ENCODE data around the gene IMP3.

IMP3 gene

GRCh38 chr15:75640483-75641178 is 607 bp upstream of the IMP3 start:
- ATAC-seq (ENCODE audit: insufficient read depth, low read depth), result peak; percentile 50
- Histone ChIP-seq H3K4me1 (ENCODE audit: insufficient read depth, low read length) (peaks cover 35% of the 10 kb centered on the region), H3K4me2 (ENCODE audit: insufficient read depth, low read length) (peak overlapping the region; percentile 80), H4K20me1 (ENCODE audit: insufficient read depth, low read length) (peaks cover 26% of the 10 kb centered on the region), H3K27ac (ENCODE audit: low read length) (peak overlapping the region; percentile 90), H2AFZ (ENCODE audit: low read depth, low read length) (peak overlapping the region; percentile 86), H3K79me2 (ENCODE audit: insufficient read depth, low read length) (peaks cover 30% of the 10 kb centered on the region), H3K27me3 (ENCODE audit: insufficient read depth, low read length, poor library complexity) (no peaks in the 10 kb centered on the region), H3K9me3 (ENCODE audit: insufficient read depth, low read length, severe bottlenecking) (no peaks in the 10 kb centered on the region), H3K9ac (ENCODE audit: low read depth, low read length) (peak overlapping the region; percentile 73), H3K4me3 (ENCODE audit: low read depth in 1 of 2, low read length in 2 of 2) (peak overlapping the region; percentile 52 to 86; a peak in 3 of 4 replicates), H3K36me3 (ENCODE audit: insufficient read depth, low read length) (peaks cover 8% of the 10 kb centered on the region)
- TF ChIP-seq CTCF (IDR thresholded peaks at IDR 0.05; ENCODE audit: borderline replicate concordance, extremely low read depth, low read length, poor library complexity, severe bottlenecking), result peak; percentile 69
- TF ChIP-seq EZH2 (IDR thresholded peaks at IDR 0.05; ENCODE audit: borderline replicate concordance, low read depth, low read length, severe bottlenecking), result no peak
- DNase-seq, result peak; percentile 74

DNA sequence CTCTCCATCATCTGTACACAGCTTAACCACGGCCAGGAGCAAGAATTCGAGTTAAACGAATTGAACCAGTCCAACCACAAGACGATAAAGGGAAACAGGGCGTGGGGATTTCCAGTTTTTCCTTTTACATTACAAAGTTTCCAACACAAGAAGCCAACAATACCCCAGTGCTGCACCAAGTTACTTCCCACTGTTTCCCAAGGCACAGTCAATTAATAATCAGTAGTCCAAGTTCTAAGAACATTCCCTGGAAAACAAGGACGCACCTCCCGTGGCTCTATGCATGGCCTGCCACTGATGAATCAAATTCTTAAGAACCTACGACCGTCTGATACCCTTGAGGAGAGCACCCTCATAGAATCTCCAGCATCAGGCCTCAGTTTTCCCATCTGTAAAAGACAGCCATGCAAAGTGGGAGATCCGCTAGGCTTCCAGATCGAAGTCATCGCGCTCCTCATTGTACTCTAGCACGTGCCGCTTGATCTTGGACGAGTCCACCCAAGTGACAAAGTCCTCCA is 774 bp downstream of the IMP3 start:
- H3K4me2 ChIP-seq (ENCODE audit: insufficient read depth, low read length), result peak overlapping the region; percentile 95
- TF ChIP-seq CTCF (IDR thresholded peaks at IDR 0.05; ENCODE audit: borderline replicate concordance, extremely low read depth, low read length, poor library complexity, severe bottlenecking) (no peak), EZH2 (IDR thresholded peaks at IDR 0.05; ENCODE audit: borderline replicate concordance, low read depth, low read length, severe bottlenecking) (no peak)
- H3K27ac ChIP-seq (ENCODE audit: low read length), result peak overlapping the region; percentile 85
- H3K27me3 ChIP-seq (ENCODE audit: insufficient read depth, low read length, poor library complexity), result no peaks in the 10 kb centered on the region
- H3K4me1 ChIP-seq (ENCODE audit: insufficient read depth, low read length), result peaks cover 35% of the 10 kb centered on the region
- H3K36me3 ChIP-seq (ENCODE audit: insufficient read depth, low read length), result peaks cover 8% of the 10 kb centered on the region
- H3K9me3 ChIP-seq (ENCODE audit: insufficient read depth, low read length, severe bottlenecking), result no peaks in the 10 kb centered on the region
- H2AFZ ChIP-seq (ENCODE audit: low read depth, low read length), result peak overlapping the region; percentile 66; the same call in 1 of the 2 replicates
- peaks cover 26% of the 10 kb centered on the region for H4K20me1 ChIP-seq (ENCODE audit: insufficient read depth, low read length)
- ATAC-seq (ENCODE audit: insufficient read depth, low read depth) (no peak), DNase-seq (no peak)
- H3K9ac ChIP-seq (ENCODE audit: low read depth, low read length), result peak overlapping the region; percentile 73
- peak overlapping the region; percentile 40 to 86; a peak in 3 of 4 replicates for H3K4me3 ChIP-seq (ENCODE audit: low read depth in 1 of 2, low read length in 2 of 2)
- H3K79me2 ChIP-seq (ENCODE audit: insufficient read depth, low read length), result peaks cover 30% of the 10 kb centered on the region

GRCh38 chr15:75637245-75638009 is 2.6 kb downstream of the IMP3 start:
- Histone ChIP-seq H3K9me3 (ENCODE audit: insufficient read depth, low read length, severe bottlenecking) (no peaks in the 10 kb centered on the region), H3K4me1 (ENCODE audit: insufficient read depth, low read length) (peaks cover 35% of the 10 kb centered on the region), H3K4me2 (ENCODE audit: insufficient read depth, low read length) (peak overlapping the region; percentile 95), H3K27ac (ENCODE audit: low read length) (no peak overlapping the region), H3K79me2 (ENCODE audit: insufficient read depth, low read length) (peaks cover 30% of the 10 kb centered on the region), H3K36me3 (ENCODE audit: insufficient read depth, low read length) (peaks cover 8% of the 10 kb centered on the region), H3K27me3 (ENCODE audit: insufficient read depth, low read length, poor library complexity) (no peaks in the 10 kb centered on the region), H4K20me1 (ENCODE audit: insufficient read depth, low read length) (peaks cover 26% of the 10 kb centered on the region), H3K9ac (ENCODE audit: low read depth, low read length) (peak overlapping the region; percentile 73), H2AFZ (ENCODE audit: low read depth, low read length) (no peak overlapping the region), H3K4me3 (ENCODE audit: low read depth in 1 of 2, low read length in 2 of 2) (peak overlapping the region in 1 of 2 experiments; percentile 9; a peak in 1 of 4 replicates)
- ATAC-seq (ENCODE audit: insufficient read depth, low read depth) (no peak), DNase-seq (no peak)
- no peak for TF ChIP-seq EZH2 (IDR thresholded peaks at IDR 0.05; ENCODE audit: borderline replicate concordance, low read depth, low read length, severe bottlenecking)
- TF ChIP-seq CTCF (IDR thresholded peaks at IDR 0.05; ENCODE audit: borderline replicate concordance, extremely low read depth, low read length, poor library complexity, severe bottlenecking), result no peak
